ENCODE results near the gene MRPL36. TPM values are rescaled to one million over a fixed set of nuclear protein-coding genes. Genes with fewer than 3 reads are reported as not detected.

Gene MRPL36
- total RNA-seq, 4 donors from 2014 or later, result 44.6 to 54.9 (median 49.3) TPM

- WGBS, 2 donors, result 57 to 72% methylated on average over 3 of the region's 3 CpGs
- no peak for TF ChIP-seq POLR2A (IDR thresholded peaks at IDR 0.05)
- no peak for TF ChIP-seq CTCF (IDR thresholded peaks at IDR 0.05)
These were observed 41.1 kb downstream of the MRPL36 start for GRCh38 chr5:1758574-1758973.

GRCh38 chr5:1757511-1757910 is 42.1 kb downstream of the MRPL36 start:
- DNase-seq, result no peak
- H3K9me3 ChIP-seq, result no peaks in the 10 kb centered on the region
- no peaks in the 10 kb centered on the region for H3K36me3 ChIP-seq
- intact Hi-C loops (cut with DNase I), result no loop called here
- no peak overlapping the region for H3K4me3 ChIP-seq
- no peak overlapping the region for H3K27ac ChIP-seq
- H3K27me3 ChIP-seq, result peaks cover 0 to 30% (median 0%) of the 10 kb centered on the region in 4 donors
- 86 to 93% methylated on average over 6 to 10 of the region's 10 CpGs for WGBS, 2 donors
- no peaks in the 10 kb centered on the region for H3K4me1 ChIP-seq
- no peak for TF ChIP-seq POLR2A (IDR thresholded peaks at IDR 0.05)
- no peak for TF ChIP-seq CTCF (IDR thresholded peaks at IDR 0.05)

More at GRCh38 chr5:1758574-1758973, 41.1 kb downstream of the MRPL36 start:
- peaks cover 0 to 32% (median 0%) of the 10 kb centered on the region in 4 donors for H3K27me3 ChIP-seq
- no peaks in the 10 kb centered on the region for H3K9me3 ChIP-seq
- H3K36me3 ChIP-seq, result no peaks in the 10 kb centered on the region
- DNase-seq, result no peak
- intact Hi-C loops (cut with DNase I), result no loop called here
- H3K27ac ChIP-seq, result no peak overlapping the region
- no peak overlapping the region for H3K4me3 ChIP-seq
- no peaks in the 10 kb centered on the region for H3K4me1 ChIP-seq

GRCh38 chr5:1756481-1756880 is 43.2 kb downstream of the MRPL36 start:
- intact Hi-C loops (cut with DNase I), result no loop called here
- 59 to 77% methylated on average over 10 to 11 of the region's 11 CpGs for WGBS, 2 donors
- H3K36me3 ChIP-seq, result no peaks in the 10 kb centered on the region
- no peak overlapping the region for H3K4me3 ChIP-seq
- peaks cover 0 to 36% (median 0%) of the 10 kb centered on the region in 4 donors for H3K27me3 ChIP-seq
- no peak for DNase-seq
- no peaks in the 10 kb centered on the region for H3K9me3 ChIP-seq
- no peak for TF ChIP-seq POLR2A (IDR thresholded peaks at IDR 0.05)
- no peak for TF ChIP-seq CTCF (IDR thresholded peaks at IDR 0.05)
- no peaks in the 10 kb centered on the region for H3K4me1 ChIP-seq
- no peak overlapping the region for H3K27ac ChIP-seq

- 56 to 59% methylated on average over 12 to 14 of the region's 14 CpGs for WGBS, 2 donors
- H3K27me3 ChIP-seq, result peaks cover 0 to 47% (median 0%) of the 10 kb centered on the region in 4 donors
- no peak for TF ChIP-seq POLR2A (IDR thresholded peaks at IDR 0.05)
- no peak for TF ChIP-seq CTCF (IDR thresholded peaks at IDR 0.05)
- DNase-seq, result no peak
- no peaks in the 10 kb centered on the region for H3K4me1 ChIP-seq
- no peak overlapping the region for H3K27ac ChIP-seq
- H3K9me3 ChIP-seq, result no peaks in the 10 kb centered on the region
- no peaks in the 10 kb centered on the region for H3K36me3 ChIP-seq
- H3K4me3 ChIP-seq, result no peak overlapping the region
- intact Hi-C loops (cut with DNase I), result no loop called here
These were observed 44.2 kb downstream of the MRPL36 start for GRCh38 chr5:1755321-1755949.

GRCh38 chr5:1754531-1755220 is 45.0 kb downstream of the MRPL36 start:
- Histone ChIP-seq H3K27ac (no peak overlapping the region), H3K27me3 (peaks cover 0 to 49% (median 0%) of the 10 kb centered on the region in 4 donors), H3K9me3 (no peaks in the 10 kb centered on the region), H3K4me1 (no peaks in the 10 kb centered on the region), H3K36me3 (no peaks in the 10 kb centered on the region), H3K4me3 (no peak overlapping the region)
- no peak for DNase-seq
- no peak for TF ChIP-seq POLR2A (IDR thresholded peaks at IDR 0.05)
- intact Hi-C loops (cut with DNase I), result no loop called here
- 60 to 71% methylated on average over 3 to 6 of the region's 14 CpGs for WGBS, 2 donors
